ENCODE measurements around the gene PAPPA2.
"Not testable (repeated sequence)": the region's sequence is repeated elsewhere in the genome, so short reads cannot be mapped to it uniquely, and the experiment has no call there.

Gene PAPPA2, protein sequence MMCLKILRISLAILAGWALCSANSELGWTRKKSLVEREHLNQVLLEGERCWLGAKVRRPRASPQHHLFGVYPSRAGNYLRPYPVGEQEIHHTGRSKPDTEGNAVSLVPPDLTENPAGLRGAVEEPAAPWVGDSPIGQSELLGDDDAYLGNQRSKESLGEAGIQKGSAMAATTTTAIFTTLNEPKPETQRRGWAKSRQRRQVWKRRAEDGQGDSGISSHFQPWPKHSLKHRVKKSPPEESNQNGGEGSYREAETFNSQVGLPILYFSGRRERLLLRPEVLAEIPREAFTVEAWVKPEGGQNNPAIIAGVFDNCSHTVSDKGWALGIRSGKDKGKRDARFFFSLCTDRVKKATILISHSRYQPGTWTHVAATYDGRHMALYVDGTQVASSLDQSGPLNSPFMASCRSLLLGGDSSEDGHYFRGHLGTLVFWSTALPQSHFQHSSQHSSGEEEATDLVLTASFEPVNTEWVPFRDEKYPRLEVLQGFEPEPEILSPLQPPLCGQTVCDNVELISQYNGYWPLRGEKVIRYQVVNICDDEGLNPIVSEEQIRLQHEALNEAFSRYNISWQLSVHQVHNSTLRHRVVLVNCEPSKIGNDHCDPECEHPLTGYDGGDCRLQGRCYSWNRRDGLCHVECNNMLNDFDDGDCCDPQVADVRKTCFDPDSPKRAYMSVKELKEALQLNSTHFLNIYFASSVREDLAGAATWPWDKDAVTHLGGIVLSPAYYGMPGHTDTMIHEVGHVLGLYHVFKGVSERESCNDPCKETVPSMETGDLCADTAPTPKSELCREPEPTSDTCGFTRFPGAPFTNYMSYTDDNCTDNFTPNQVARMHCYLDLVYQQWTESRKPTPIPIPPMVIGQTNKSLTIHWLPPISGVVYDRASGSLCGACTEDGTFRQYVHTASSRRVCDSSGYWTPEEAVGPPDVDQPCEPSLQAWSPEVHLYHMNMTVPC (N-terminal part only)

GRCh38 chr1:176462674-176463378 lies at the start of gene PAPPA2:
Gene PAPPA2 (plus strand): TSS chr1:176463175. CDS start chr1:176556323, 93,148 bp downstream.
- DNase-seq = no peak

GRCh38 chr1:176416777-176417176 lies 46.2 kb upstream of the PAPPA2 start:
- DNase-seq = no peak

- DNase-seq = not testable (repeated sequence)
These were observed 43.4 kb upstream of the PAPPA2 start for GRCh38 chr1:176419608-176420007.

GRCh38 chr1:176434234-176434633 lies 28.7 kb upstream of the PAPPA2 start:
- DNase-seq = no peak

- no peak for DNase-seq
These were observed 26.7 kb upstream of the PAPPA2 start for GRCh38 chr1:176436251-176436650.

GRCh38 chr1:176440176-176440575 lies 22.8 kb upstream of the PAPPA2 start:
- DNase-seq = no peak

DNA sequence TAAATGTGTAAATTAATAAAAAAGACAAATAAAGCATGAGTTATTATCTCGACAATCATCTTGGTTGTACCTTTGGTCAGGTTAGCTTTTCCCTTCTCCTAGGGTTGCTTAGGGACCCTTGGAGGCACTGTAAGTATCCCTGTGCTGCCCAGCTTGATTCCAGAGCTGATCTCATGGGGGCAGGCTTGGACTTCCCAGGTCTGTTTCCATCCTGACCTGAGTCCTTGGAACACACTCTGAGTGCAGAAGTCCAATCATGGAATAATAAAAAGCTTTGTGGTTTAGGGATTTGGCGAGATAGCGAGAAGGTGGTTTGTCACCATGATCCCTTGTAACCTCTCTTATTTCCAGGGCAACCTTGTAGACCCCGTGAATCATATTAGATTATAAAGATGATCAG lies 18.7 kb upstream of the PAPPA2 start:
- no peak for DNase-seq

DNA sequence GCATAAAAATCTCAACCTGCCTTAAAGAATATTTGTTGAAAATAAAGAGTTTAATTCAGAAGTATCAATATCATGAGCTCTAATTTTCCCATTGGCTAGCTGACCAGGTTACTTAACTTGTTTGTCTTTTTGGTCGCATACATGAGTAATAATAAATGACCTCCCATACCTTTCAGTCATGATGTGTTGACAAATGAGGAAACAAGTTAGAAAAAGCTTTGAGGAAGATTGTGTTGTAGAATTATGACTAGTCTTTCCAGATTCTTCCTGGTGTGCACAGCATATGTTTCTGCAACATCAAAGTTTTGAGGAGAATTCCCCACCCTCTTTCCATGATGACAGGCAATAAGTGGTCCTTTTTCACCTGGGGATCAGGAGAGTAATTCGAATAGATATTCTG lies 17.6 kb upstream of the PAPPA2 start:
- DNase-seq = no peak

GRCh38 chr1:176448340-176448739 lies 14.6 kb upstream of the PAPPA2 start:
- no peak for DNase-seq

- no peak for DNase-seq
These were observed 12.4 kb upstream of the PAPPA2 start for GRCh38 chr1:176450526-176450925.

GRCh38 chr1:176451741-176452140 lies 11.2 kb upstream of the PAPPA2 start:
- DNase-seq = not testable (repeated sequence)

GRCh38 chr1:176456795-176457194 lies 6.2 kb upstream of the PAPPA2 start:
- DNase-seq = no peak

DNA sequence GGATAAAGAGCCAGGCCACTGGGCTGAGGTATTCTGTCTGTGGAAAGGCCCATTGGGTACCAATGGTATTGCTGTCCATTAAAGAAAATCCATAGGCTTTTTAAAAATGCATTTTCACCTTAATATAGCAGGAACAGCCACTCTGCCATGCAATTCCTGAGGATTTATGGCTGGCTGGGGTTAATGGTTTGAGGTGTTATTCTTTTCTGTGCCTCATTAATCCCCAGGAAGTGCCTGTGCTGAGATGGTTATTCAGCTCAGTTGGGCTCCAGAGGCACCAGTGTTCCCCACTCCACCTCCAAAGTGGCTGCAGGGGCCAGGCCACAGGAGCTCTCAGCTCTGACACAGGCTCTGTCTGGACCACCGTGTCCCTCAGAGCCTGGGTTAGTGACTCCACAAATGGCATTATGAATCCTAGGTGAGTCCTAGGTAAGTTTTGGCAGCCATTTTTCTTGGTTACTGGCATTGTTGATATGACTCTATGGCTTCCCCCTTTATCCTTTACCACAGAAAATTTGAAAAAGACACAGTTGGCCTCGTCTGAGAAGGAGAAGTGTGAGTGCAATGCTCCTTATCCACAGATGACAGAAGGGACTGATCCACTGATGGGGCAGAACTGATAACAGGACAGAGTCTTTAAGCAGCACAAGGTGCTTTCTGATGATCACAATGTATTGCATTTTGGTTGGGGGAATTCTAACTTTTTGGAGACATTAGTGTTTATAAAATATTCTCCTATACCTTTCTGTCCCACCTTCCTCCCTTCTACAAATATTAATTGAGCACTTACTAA lies 2.2 kb upstream of the PAPPA2 start:
- no peak for DNase-seq

DNA sequence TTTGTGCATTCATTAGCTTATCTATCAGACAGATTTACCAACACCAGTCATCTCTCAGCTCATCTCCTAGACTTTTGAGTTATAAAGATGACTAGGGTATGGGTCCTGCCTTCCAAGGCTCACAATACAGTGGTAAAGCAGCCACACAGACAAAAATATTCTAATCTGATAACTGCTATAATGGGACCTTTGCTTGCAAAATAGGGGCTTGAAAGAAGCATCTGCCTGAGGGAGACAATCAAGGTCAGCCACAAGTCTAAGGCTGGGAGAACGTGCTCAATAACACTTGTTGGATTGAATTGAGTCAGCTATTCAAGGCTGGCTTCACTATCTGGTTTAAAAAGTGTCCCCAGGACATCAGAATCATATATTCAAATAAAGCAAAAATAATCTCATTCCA lies 1.4 kb upstream of the PAPPA2 start:
- DNase-seq = no peak

DNA sequence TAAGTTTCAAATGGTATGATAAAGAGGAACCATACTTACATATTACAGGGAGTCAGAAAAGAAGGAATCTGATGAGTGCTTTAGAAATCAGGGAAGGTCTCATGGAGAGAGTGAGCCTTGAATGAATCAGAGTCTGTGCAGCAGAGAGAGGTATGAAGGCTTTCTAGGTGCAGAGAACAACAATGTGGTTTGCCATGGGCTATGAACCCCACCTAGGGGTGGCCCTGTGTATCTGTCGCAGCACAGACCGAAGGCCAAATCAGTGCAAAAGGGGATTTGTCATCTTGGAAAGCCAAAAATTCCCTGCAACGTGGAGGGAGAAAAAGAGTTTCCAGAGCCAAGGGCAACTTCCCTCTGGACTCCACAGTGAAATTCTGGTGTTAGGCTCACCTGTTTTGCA lies 3.5 kb downstream of the PAPPA2 start:
- no peak for DNase-seq

DNA sequence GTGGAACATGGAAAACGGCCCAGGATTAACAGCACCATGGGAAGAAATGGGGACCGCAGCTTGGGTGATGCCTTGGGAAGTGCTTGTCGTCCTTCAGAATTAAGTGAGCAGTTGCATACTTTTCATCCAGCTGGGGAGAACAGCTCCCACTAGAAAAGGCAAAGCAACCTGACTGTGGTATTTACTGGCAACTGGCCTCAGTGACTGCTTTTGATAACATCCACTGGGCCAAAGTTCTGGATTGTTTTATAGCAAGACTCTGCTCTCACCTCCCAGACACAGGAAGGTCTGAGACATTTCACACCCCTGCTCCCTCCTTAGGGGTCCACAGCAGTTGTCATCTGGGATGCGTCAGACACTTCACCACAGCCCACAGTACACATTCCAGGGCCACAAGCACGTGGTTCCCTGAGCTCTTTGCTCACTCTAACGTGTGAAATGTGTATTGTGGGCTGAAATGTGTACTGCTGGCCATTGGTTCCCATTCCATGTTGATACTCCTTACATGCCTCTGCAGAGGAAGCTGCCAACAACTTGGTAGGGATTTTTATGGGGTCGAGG lies 6.6 kb downstream of the PAPPA2 start:
- no peak for DNase-seq

- DNase-seq = no peak
These were observed 8.6 kb downstream of the PAPPA2 start for GRCh38 chr1:176471338-176472121.

DNA sequence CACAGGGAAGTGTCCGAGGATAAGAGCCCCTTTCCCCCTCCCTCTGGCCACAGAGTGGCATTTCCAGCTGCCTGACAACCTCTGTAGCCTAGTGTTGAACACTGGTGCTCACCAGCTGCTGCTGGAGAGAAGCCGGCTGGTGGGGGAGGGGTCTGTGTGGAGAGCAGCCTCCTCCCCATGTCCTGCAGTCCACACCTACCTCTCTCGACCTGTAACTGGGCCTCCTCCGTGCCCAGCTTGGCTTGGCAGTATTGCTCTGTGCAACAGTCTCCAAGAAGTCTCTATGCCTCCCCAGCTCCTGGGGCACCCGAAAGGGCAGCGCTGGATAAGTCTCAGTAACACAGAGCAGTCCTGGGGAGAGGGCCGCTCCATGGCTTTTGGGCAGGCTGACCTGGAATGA lies 17.0 kb downstream of the PAPPA2 start:
- no peak for DNase-seq

DNA sequence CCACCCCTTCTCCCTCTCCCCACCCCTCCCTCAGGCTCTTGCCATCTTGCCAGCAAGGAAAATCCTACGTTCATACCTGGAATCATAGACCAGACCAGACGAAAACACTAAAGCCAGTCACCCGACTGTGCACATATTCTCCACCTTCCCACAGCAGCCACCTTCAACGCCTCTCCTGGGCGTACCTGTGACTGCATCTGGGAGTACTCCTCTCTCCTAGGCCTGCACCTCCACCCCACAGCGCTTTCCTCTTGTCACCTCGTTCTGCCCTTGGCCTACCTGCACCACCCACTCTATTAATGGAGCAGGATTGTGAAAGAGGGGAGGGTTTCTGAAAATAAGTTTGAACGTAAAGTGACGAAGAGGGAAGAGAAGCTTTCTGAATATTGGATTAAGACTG lies 17.8 kb downstream of the PAPPA2 start:
- DNase-seq = no peak

- DNase-seq = no peak
These were observed 22.1 kb downstream of the PAPPA2 start for GRCh38 chr1:176485083-176485482.

- DNase-seq = no peak
These were observed 31.5 kb downstream of the PAPPA2 start for GRCh38 chr1:176494436-176494835.
